ENCODE data around the gene SMYD3. TPM values are rescaled to one million over a fixed set of nuclear protein-coding genes. Genes with fewer than 3 reads are reported as not detected.

The SMYD3 gene
- total RNA-seq: 11.9 and 16.6 TPM in 2 replicates

GRCh38 chr1:246506674-246507481, at the start of gene SMYD3:
Gene SMYD3 (minus strand): TSS chr1:246507279.

Other genes with a start within 250 kb of the SMYD3 start
- gene TFB2M, start 59.0 kb upstream of the SMYD3 start, total RNA-seq: 18.1 and 24.3 TPM in 2 replicates
- 10.2 and 12.8 TPM in 2 replicates for gene CNST, start 59.2 kb upstream of the SMYD3 start, total RNA-seq
- 7.2 and 21.7 TPM in 2 replicates for gene SCCPDH, start 217.1 kb upstream of the SMYD3 start, total RNA-seq